Transverse colon (tissue), 4 donors: Measurements from ENCODE around the gene WWOX. TPM values are rescaled to one million over a fixed set of nuclear protein-coding genes. Genes with fewer than 3 reads are reported as not detected.

Source experiments
- DNase-seq: peaks from one replicate; pipeline ENCODE4 v3.0.0-alpha.2; 2019
- H3K27ac ChIP-seq, 4 donors: fragments of 200-600 bp; sonication (generic); 2 replicates each; pipeline ENCODE4 v1.5.1; 2016 to 2018; ENCODE audit warnings: inconsistent platforms in 4 of 4
- H3K27me3 ChIP-seq: fragments of 200-600 bp; sonication (generic); 2 replicates; pipeline ENCODE4 v1.5.1; 2017; ENCODE audit warnings: inconsistent platforms
- H3K36me3 ChIP-seq, 4 donors: fragments of 200-600 bp; sonication (generic); 2 replicates each; pipeline ENCODE4 v1.5.1; 2017 to 2019; ENCODE audit warnings: inconsistent platforms in 4 of 4
- H3K4me1 ChIP-seq, 4 donors: fragments of 200-600 bp; sonication (generic); 2 replicates each; pipeline ENCODE4 v1.5.1; 2017 to 2020; ENCODE audit warnings: inconsistent platforms in 4 of 4
- H3K4me3 ChIP-seq, 4 donors: fragments of 200-600 bp; sonication (generic); 1 replicate in 1 of 4; 2 replicates in 3 of 4; pipeline versions ENCODE4 v1.5.1 to v1.6.1; 2017 to 2019; ENCODE audit warnings: inconsistent platforms in 4 of 4
- H3K9me3 ChIP-seq, 2 donors: fragments of 200-600 bp; sonication (generic); 2 replicates each; pipeline ENCODE4 v1.5.1; 2017 to 2019; ENCODE audit warnings: inconsistent platforms in 2 of 2
- EP300 ChIP-seq: sonication (generic); formaldehyde crosslinking; IDR thresholded peaks from one replicate; pipeline ENCODE4 v1.6.1; 2017; ENCODE audit warnings: antibody characterized with exemption, low read depth
- POLR2A ChIP-seq: fragments of 450-650 bp; IDR thresholded peaks from one replicate; pipeline ENCODE4 v1.6.1; 2016; ENCODE audit warnings: antibody characterized with exemption, mild to moderate bottlenecking, moderate library complexity
- POLR2AphosphoS5 ChIP-seq, 3 donors: sonication (generic); formaldehyde crosslinking; IDR thresholded peaks; one replicate each; pipeline ENCODE4 v1.6.1; 2016; ENCODE audit warnings: antibody characterized with exemption in 3 of 3
- WGBS, 2 donors: methylation state at CpG; one replicate each; pipeline ENCODE4 v1.1.5; 2018; ENCODE audit warnings: low coverage in 1 of 2; 5-methylcytosine and 5-hydroxymethylcytosine counted together
- in situ Hi-C, 4 donors: fragments of 200-750 bp; cut with MboI; loops; one replicate each; pipeline versions ENCODE4 v1.15.0 to v1.15.1; 2017; ENCODE audit warnings: low sequenced_read_pairs in 3 of 4, low pct_ligation_motif_present in 1 of 4, low pct_unique_long_range_greater_than_20kb in 1 of 4
- intact Hi-C: fragments of 100-400 bp; cut with DNase I; formaldehyde crosslinking; loops from one replicate; pipeline ENCODE4 v1.15.1; 2023; ENCODE audit warnings: low total_unique reads
- total RNA-seq, 4 donors: library from RNA; depleted of rRNA; stranded (reverse); fragments of >200 nt; gene quantifications; one replicate each; pipeline ENCODE4 v1.1.0, GENCODE V29; 2016
- TF ChIP-seq, protein P1 (sequence below), 5 experiments: fragments of 200-600 bp in 3 of 5; fragments of 450-650 bp in 2 of 5; sonication (generic) in 3 of 5; IDR thresholded peaks; 1 replicate in 2 of 5; 2 replicates in 3 of 5; pipeline ENCODE4 v1.5.1; 2016 to 2017; ENCODE audit warnings: antibody characterized with exemption in 5 of 5, inconsistent platforms in 3 of 5, mild to moderate bottlenecking in 2 of 5, moderate library complexity in 1 of 5

WWOX gene
- total RNA-seq, 4 donors from 2014 or later = 11.2 to 53.8 (median 24.8) TPM

- no peaks in the 10 kb centered on the region for H3K36me3 ChIP-seq
These were observed 19.1 kb downstream of the WWOX start for GRCh38 chr16:78118469-78119025.

DNA sequence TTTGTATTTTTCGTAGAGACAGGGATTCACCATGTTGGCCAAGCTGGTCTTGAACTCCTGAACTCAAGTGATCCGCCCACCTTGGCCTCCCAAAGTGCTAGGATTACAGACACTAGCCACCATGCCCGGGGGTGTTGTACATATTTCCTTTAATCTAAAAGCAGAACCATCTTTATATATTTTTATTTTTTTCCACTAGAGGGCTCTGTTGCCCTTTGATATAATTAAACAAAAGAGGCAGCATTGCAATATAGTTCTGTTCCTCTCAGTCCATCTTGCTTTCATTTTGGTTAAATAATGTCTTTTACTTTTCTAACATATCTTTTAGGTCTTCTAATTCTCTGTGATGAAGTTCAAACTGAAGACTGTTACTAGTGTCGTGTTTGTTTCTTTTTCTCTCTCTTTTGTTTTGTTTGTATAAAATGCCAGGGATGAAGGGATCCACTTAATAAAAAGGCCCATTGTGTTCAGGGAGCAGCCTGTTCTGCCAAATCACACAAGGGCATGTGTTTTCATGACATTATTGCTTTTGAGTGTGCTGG lies 23.4 kb downstream of the WWOX start:
- Histone ChIP-seq H3K9me3 (no peaks in the 10 kb centered on the region), H3K27me3 (no peaks in the 10 kb centered on the region), H3K27ac (peak overlapping the region in 1 of 4 donors; percentile 59), H3K36me3 (no peaks in the 10 kb centered on the region), H3K4me1 (peaks cover 0 to 23% (median 0%) of the 10 kb centered on the region in 4 donors), H3K4me3 (no peak overlapping the region)
- TF ChIP-seq POLR2AphosphoS5 (IDR thresholded peaks at IDR 0.05) (no peak), EP300 (no peak), POLR2A (no peak)
- TF ChIP-seq, protein P1, sequence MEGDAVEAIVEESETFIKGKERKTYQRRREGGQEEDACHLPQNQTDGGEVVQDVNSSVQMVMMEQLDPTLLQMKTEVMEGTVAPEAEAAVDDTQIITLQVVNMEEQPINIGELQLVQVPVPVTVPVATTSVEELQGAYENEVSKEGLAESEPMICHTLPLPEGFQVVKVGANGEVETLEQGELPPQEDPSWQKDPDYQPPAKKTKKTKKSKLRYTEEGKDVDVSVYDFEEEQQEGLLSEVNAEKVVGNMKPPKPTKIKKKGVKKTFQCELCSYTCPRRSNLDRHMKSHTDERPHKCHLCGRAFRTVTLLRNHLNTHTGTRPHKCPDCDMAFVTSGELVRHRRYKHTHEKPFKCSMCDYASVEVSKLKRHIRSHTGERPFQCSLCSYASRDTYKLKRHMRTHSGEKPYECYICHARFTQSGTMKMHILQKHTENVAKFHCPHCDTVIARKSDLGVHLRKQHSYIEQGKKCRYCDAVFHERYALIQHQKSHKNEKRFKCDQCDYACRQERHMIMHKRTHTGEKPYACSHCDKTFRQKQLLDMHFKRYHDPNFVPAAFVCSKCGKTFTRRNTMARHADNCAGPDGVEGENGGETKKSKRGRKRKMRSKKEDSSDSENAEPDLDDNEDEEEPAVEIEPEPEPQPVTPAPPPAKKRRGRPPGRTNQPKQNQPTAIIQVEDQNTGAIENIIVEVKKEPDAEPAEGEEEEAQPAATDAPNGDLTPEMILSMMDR (IDR thresholded peaks at IDR 0.05) = peak; percentile 44 to 67 (median 49)
- no peak for DNase-seq
- intact Hi-C loops (loop anchor here (10.0 kb wide), 2 partner anchors 112 to 1482 kb away; partner anchors contain the start of gene MAF), in situ Hi-C loops (loop anchor here (5.0 to 25.0 kb wide), 3 partner anchors 109 to 639 kb away; no protein-coding TSS in a partner anchor)
- WGBS, 2 donors = 8 to 9% methylated on average over 4 of the region's 4 CpGs

More at GRCh38 chr16:78118469-78119025, 19.1 kb downstream of the WWOX start:
- intact Hi-C loops = no loop called here
- WGBS, 2 donors = 40 to 44% methylated on average over 4 of the region's 4 CpGs
- DNase-seq = no peak
- peaks cover 0 to 12% (median 0%) of the 10 kb centered on the region in 4 donors for H3K4me1 ChIP-seq
- H3K27ac ChIP-seq = no peak overlapping the region
- no peaks in the 10 kb centered on the region for H3K9me3 ChIP-seq
- TF ChIP-seq EP300 (no peak), POLR2A (no peak), POLR2AphosphoS5 (IDR thresholded peaks at IDR 0.05) (no peak)
- TF ChIP-seq, protein P1 (IDR thresholded peaks at IDR 0.05) = no peak
- in situ Hi-C loops = loop anchor here in 1 of 4 donors (25.0 kb wide), 1 partner anchor 644 kb away; no protein-coding TSS in a partner anchor
- no peaks in the 10 kb centered on the region for H3K27me3 ChIP-seq
- H3K4me3 ChIP-seq = no peak overlapping the region

DNA sequence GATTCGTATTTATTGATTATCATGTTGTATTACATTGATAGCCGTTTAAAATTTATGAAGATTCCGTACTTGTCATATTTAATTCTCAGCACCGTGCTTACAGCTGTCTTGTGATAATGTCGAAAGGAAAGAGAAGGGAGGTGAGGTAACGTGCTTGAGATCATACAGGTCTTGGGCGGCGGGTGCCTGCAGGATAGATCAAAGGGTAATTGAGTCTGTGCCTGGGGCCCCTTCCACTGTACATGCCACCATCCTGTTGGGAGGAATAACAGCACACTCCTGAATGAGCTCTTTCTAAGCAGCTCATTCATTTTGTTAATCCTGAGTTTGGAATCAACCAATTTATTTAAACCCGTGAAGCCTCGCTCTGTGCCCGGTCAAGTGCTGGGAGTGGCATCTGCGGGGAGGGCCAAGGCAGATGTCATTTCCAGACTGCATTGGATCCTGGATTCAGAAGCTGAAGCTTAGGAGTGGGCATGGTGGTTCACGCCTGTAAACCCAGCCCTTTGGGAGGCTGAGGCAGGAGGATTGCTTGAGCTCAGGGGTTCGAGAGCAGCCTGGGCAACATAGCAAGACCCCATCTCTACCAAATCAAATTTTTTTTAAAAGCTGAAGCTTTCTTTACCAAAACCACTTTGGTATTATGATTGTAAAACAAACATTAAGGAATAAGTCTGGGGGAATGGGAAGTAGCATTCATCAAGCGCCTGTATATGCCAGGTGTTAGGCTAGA lies 25.8 kb downstream of the WWOX start:
- H3K9me3 ChIP-seq = no peaks in the 10 kb centered on the region
- in situ Hi-C loops = loop anchor here in 3 of 4 donors (5.0 to 10.0 kb wide), 2 partner anchors 110 to 112 kb away; no protein-coding TSS in a partner anchor
- H3K27me3 ChIP-seq = no peaks in the 10 kb centered on the region
- intact Hi-C loops = loop anchor here (10.0 kb wide), 2 partner anchors 110 to 1480 kb away; partner anchors contain the start of gene MAF
- H3K27ac ChIP-seq = no peak overlapping the region
- H3K4me1 ChIP-seq = peaks cover 0 to 18% (median 0%) of the 10 kb centered on the region in 4 donors
- TF ChIP-seq EP300 (no peak), POLR2AphosphoS5 (IDR thresholded peaks at IDR 0.05) (no peak), POLR2A (no peak)
- TF ChIP-seq, protein P1 (IDR thresholded peaks at IDR 0.05) = no peak
- no peaks in the 10 kb centered on the region for H3K36me3 ChIP-seq
- no peak overlapping the region for H3K4me3 ChIP-seq
- 88 to 92% methylated on average over 7 to 15 of the region's 15 CpGs for WGBS, 2 donors
- no peak for DNase-seq

DNA sequence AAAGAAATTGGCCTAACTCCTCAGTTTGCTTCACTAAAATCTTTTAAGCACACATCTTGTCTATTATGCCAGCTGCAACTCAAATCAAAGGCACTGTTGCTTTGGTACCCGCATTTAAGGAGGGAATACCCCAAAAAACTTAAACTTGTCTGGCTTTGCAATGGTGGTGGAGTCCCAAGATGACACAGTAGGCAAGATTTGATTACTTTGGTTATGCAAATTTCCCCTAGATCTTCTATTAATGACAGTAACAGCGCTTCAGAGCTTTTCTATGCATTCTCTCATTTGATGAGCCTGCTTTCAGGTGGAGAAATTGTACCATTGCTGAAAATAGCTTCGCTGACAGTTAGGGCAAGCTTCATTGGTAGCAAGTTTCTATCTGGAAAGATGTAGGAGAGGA lies 27.2 kb downstream of the WWOX start:
- intact Hi-C loops (loop anchor here (10.0 kb wide), 2 partner anchors 108 to 1478 kb away; partner anchors contain the start of gene MAF), in situ Hi-C loops (loop anchor here in 3 of 4 donors (5.0 to 10.0 kb wide), 2 partner anchors 108 to 111 kb away; no protein-coding TSS in a partner anchor)
- Histone ChIP-seq H3K27me3 (no peaks in the 10 kb centered on the region), H3K27ac (no peak overlapping the region), H3K36me3 (no peaks in the 10 kb centered on the region), H3K4me1 (peaks cover 0 to 18% (median 0%) of the 10 kb centered on the region in 4 donors), H3K4me3 (no peak overlapping the region), H3K9me3 (no peaks in the 10 kb centered on the region)
- no peak for TF ChIP-seq POLR2AphosphoS5 (IDR thresholded peaks at IDR 0.05)
- WGBS, 2 donors = 69 to 81% methylated on average over 3 of the region's 3 CpGs
- no peak for DNase-seq
